ENCODE results near the gene ZBBX. TPM values are rescaled to one million over a fixed set of nuclear protein-coding genes. Genes with fewer than 3 reads are reported as not detected.

The ZBBX gene
- total and polyA plus RNA-seq, 2 of the 4 experiments (the other 2 are of a cell fraction) = not detected

GRCh38 chr3:167251678-167252077 lies 128.4 kb downstream of the ZBBX start:
- Histone ChIP-seq H4K20me1 (ENCODE audit: insufficient read depth, low read length) (no peaks in the 10 kb centered on the region), H3K36me3 (ENCODE audit: control insufficient read depth, insufficient read depth, low read length) (no peaks in the 10 kb centered on the region), H3K4me1 (ENCODE audit: control insufficient read depth, insufficient read depth, low read length) (no peaks in the 10 kb centered on the region), H3K9ac (ENCODE audit: low read depth, low read length) (no peak overlapping the region), H3K27ac (ENCODE audit: insufficient read depth, low read length) (no peak overlapping the region), H2BK5ac (ENCODE audit: low read depth, low read length, poor library complexity, severe bottlenecking) (no peak overlapping the region), H2BK120ac (ENCODE audit: low read depth, low read length) (no peak overlapping the region), H2AFZ (replicated peaks; ENCODE audit: low read length, poor library complexity) (no peak overlapping the region), H2AK9ac (replicated peaks; ENCODE audit: low read depth, low read length, poor library complexity) (no peak overlapping the region), H3K27me3 (ENCODE audit: control insufficient read depth, insufficient read depth, low read length) (no peaks in the 10 kb centered on the region), H3K4me3 (ENCODE audit: insufficient read depth, low read depth, low read length) (no peak overlapping the region), H2AK5ac (ENCODE audit: low read depth, low read length) (no peak overlapping the region), H2BK15ac (ENCODE audit: low read depth, low read length) (no peak overlapping the region), H4K8ac (ENCODE audit: low read depth in 2 of 2, low read length in 2 of 2) (no peak overlapping the region), H3K23ac (ENCODE audit: low read depth, low read length) (no peak overlapping the region), H4K5ac (ENCODE audit: low read depth, low read length) (no peak overlapping the region), H3K79me1 (ENCODE audit: low read depth in 1 of 2, low read length in 2 of 2) (no peaks in the 10 kb centered on the region), H3K9me3 (ENCODE audit: control insufficient read depth, insufficient read depth, low read length) (peaks cover 17% of the 10 kb centered on the region), H3K4ac (ENCODE audit: low read depth, low read length) (no peak overlapping the region), H3K18ac (ENCODE audit: low read depth, low read length) (no peak overlapping the region), H2BK20ac (ENCODE audit: low read depth, low read length) (no peak overlapping the region), H3K56ac (ENCODE audit: extremely low read depth, insufficient read depth, low read length) (no peak overlapping the region), H3K9me1 (ENCODE audit: insufficient read depth, low read length) (no peaks in the 10 kb centered on the region), H4K91ac (ENCODE audit: insufficient read depth, low read depth, low read length) (no peak overlapping the region), H3K4me2 (ENCODE audit: low read depth, low read length) (no peak overlapping the region), H3K14ac (replicated peaks; ENCODE audit: low read depth, low read length) (no peak overlapping the region)
- intact Hi-C loops (cut with micrococcal nuclease) (no loop called here), in situ Hi-C loops (cut with MboI; ENCODE audit: low sequenced_read_pairs) (no loop called here), dilution Hi-C loops (cut with HindIII; ENCODE audit: low sequenced_read_pairs, unreplicated experiment) (no loop called here)
- no CpG with 5 or more reads among the region's 3 CpGs for WGBS, 2 experiments (ENCODE audit: extremely low coverage in 2 of 2, insufficient read length in 1 of 2)
- DNase-seq (no peak), ATAC-seq (ENCODE audit: low read depth) (no peak)
- ChIA-PET POLR2A (ENCODE audit: unreplicated experiment) (no interaction called here), CTCF (no interaction called here)
- no TSS peak for BruUV-seq (replicated peaks)
- TF ChIP-seq USF2 (IDR thresholded peaks at IDR 0.05; ENCODE audit: low read depth, low read length) = no peak
- no peak for TF ChIP-seq RCOR1 (IDR thresholded peaks at IDR 0.05; ENCODE audit: insufficient replicate concordance, low read length)
- TF ChIP-seq CHD1 (IDR thresholded peaks at IDR 0.05; ENCODE audit: low read depth, low read length) = no peak
